ENCODE measurements around the gene TMBIM4.
"Not testable (repeated sequence)": the region's sequence is repeated elsewhere in the genome, so short reads cannot be mapped to it uniquely, and the experiment has no call there.

The TMBIM4 gene

GRCh38 chr12:66169221-66170170, at the start of gene TMBIM4:
TSS of gene TMBIM4 (minus strand) at chr12:66169996. CDS start at chr12:66169951, 45 bp downstream.
- peak; percentile 71 for DNase-seq (ENCODE audit: low read depth)

GRCh38 chr12:66217342-66217917, 47.6 kb upstream of the TMBIM4 start:
- DNase-seq (ENCODE audit: low read depth): no peak

GRCh38 chr12:66213011-66213410, 43.2 kb upstream of the TMBIM4 start:
- not testable (repeated sequence) for DNase-seq (ENCODE audit: low read depth)

GRCh38 chr12:66211573-66211972, 41.8 kb upstream of the TMBIM4 start:
- DNase-seq (ENCODE audit: low read depth): not testable (repeated sequence)

GRCh38 chr12:66210840-66211239, 41.0 kb upstream of the TMBIM4 start:
- DNase-seq (ENCODE audit: low read depth): no peak

- DNase-seq (ENCODE audit: low read depth): no peak
Measured at GRCh38 chr12:66206141-66206540, 36.3 kb upstream of the TMBIM4 start.

- no peak for DNase-seq (ENCODE audit: low read depth)
Measured at GRCh38 chr12:66203820-66204219, 34.0 kb upstream of the TMBIM4 start.

GRCh38 chr12:66199831-66200509, 30.2 kb upstream of the TMBIM4 start:
- DNase-seq (ENCODE audit: low read depth): no peak

GRCh38 chr12:66199141-66199540, 29.3 kb upstream of the TMBIM4 start:
- DNase-seq (ENCODE audit: low read depth): no peak

GRCh38 chr12:66197495-66197921, 27.7 kb upstream of the TMBIM4 start:
- DNase-seq (ENCODE audit: low read depth): no peak

- DNase-seq (ENCODE audit: low read depth): no peak
Measured at GRCh38 chr12:66196806-66197205, 27.0 kb upstream of the TMBIM4 start.

- DNase-seq (ENCODE audit: low read depth): no peak
Measured at GRCh38 chr12:66195242-66195641, 25.4 kb upstream of the TMBIM4 start.

GRCh38 chr12:66194122-66194521, 24.3 kb upstream of the TMBIM4 start:
- no peak for DNase-seq (ENCODE audit: low read depth)

GRCh38 chr12:66191547-66192126, 21.8 kb upstream of the TMBIM4 start:
- no peak for DNase-seq (ENCODE audit: low read depth)

GRCh38 chr12:66190519-66191370, 20.9 kb upstream of the TMBIM4 start:
- DNase-seq (ENCODE audit: low read depth): no peak

GRCh38 chr12:66189889-66190288, 20.1 kb upstream of the TMBIM4 start:
- no peak for DNase-seq (ENCODE audit: low read depth)

- no peak for DNase-seq (ENCODE audit: low read depth)
Measured at GRCh38 chr12:66189486-66189843, 19.7 kb upstream of the TMBIM4 start.

GRCh38 chr12:66188584-66189485, 19.0 kb upstream of the TMBIM4 start, which contains the start of gene IRAK3:
TSS of gene IRAK3 (plus strand) at chr12:66189214. CDS start at chr12:66189300, 86 bp downstream.
- DNase-seq (ENCODE audit: low read depth): no peak

GRCh38 chr12:66187821-66188220, 18.0 kb upstream of the TMBIM4 start:
- DNase-seq (ENCODE audit: low read depth): no peak

GRCh38 chr12:66187036-66187435, 17.2 kb upstream of the TMBIM4 start:
- no peak for DNase-seq (ENCODE audit: low read depth)

Data from stimulated activated CD8-positive, alpha-beta memory T cell treated with anti-CD3 and anti-CD28 coated beads, Interleukin-12 subunit alpha, Interleukin-12 subunit beta, amount 100 ng/mL, for 1 hour (primary cell).